Measurements from ENCODE around the gene SVBP.
"Not testable (repeated sequence)": the region's sequence is repeated elsewhere in the genome, so short reads cannot be mapped to it uniquely, and the experiment has no call there.

SVBP gene

GRCh38 chr1:42841010-42841409 is 23.8 kb upstream of the SVBP start:
- no peak for DNase-seq

- no peak for DNase-seq
Measured at GRCh38 chr1:42838482-42839190, 21.4 kb upstream of the SVBP start.

- no peak for DNase-seq
Measured at GRCh38 chr1:42837709-42838108, 20.5 kb upstream of the SVBP start.

- DNase-seq = no peak
Measured at GRCh38 chr1:42835422-42835821, 18.2 kb upstream of the SVBP start.

- no peak for DNase-seq
Measured at GRCh38 chr1:42834803-42835202, 17.6 kb upstream of the SVBP start.

GRCh38 chr1:42833981-42834380 is 16.8 kb upstream of the SVBP start:
- no peak for DNase-seq

GRCh38 chr1:42832641-42833240 is 15.5 kb upstream of the SVBP start:
- no peak for DNase-seq

GRCh38 chr1:42831273-42831672 is 14.1 kb upstream of the SVBP start:
- DNase-seq = no peak

GRCh38 chr1:42830631-42831030 is 13.4 kb upstream of the SVBP start:
- DNase-seq = no peak

- no peak for DNase-seq
Measured at GRCh38 chr1:42825036-42825851, 8.0 kb upstream of the SVBP start.

GRCh38 chr1:42824481-42825035 is 7.4 kb upstream of the SVBP start:
- no peak for DNase-seq

GRCh38 chr1:42822800-42823392 is 5.7 kb upstream of the SVBP start:
- no peak for DNase-seq

- no peak for DNase-seq
Measured at GRCh38 chr1:42821690-42822089, 4.5 kb upstream of the SVBP start.

- DNase-seq = no peak
Measured at GRCh38 chr1:42820813-42821212, 3.6 kb upstream of the SVBP start.

- no peak for DNase-seq
Measured at GRCh38 chr1:42817976-42818375, 779 bp upstream of the SVBP start.

- no peak for DNase-seq
Measured at GRCh38 chr1:42817440-42817767, 207 bp upstream of the SVBP start.

GRCh38 chr1:42815941-42816584 is 1.1 kb downstream of the SVBP start:
- no peak for DNase-seq

GRCh38 chr1:42814815-42815214 is 2.4 kb downstream of the SVBP start:
- not testable (repeated sequence) for DNase-seq

GRCh38 chr1:42807056-42807668 is 10.0 kb downstream of the SVBP start:
- no peak for DNase-seq

- no peak for DNase-seq
Measured at GRCh38 chr1:42806593-42806992, 10.6 kb downstream of the SVBP start.

GRCh38 chr1:42806171-42806570 is 11.0 kb downstream of the SVBP start:
- DNase-seq = no peak

- no peak for DNase-seq
Measured at GRCh38 chr1:42801832-42802473, 15.2 kb downstream of the SVBP start.

Data from activated gamma-delta T cell treated with Interleukin-2 at 50 U/mL for 16 hours (primary cell).